Measurements from ENCODE around the gene PLVAP.
A peak's percentile ranks its signal among the peaks of the same experiment; 100 is the strongest.

PLVAP gene

DNA sequence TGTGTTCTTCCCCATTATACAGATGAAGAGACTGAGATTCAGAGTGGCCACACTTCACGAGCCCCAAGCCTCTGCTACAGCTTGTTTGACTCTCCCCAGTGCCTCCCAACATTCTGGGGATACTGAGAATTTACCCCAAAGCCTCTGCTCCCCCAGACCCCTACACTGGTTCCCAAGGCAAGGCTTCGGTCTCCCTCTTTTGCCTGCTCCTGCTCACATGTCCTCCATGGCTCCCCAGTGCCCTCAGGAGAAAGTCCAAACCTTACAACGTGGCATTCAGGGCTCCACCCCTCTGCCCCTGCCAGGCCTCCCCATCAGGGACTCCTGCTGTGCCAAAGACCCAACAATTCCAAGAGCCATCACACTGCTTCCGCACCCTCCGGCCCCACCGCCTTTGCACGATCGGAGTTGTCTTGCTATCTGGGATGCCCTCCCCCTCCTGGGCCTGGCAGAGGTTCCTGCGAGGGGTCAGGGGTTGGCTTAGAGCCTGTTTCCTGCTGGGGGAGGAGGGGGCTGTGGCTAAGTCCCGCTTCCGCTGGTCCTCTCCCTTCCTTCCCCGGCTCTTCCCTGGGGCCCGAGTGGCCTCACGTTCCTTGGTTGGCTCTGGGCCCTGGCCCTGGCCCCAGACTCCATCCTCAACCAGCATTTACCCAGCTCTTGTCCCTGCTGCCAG is 24.4 kb downstream of the PLVAP start:
- no peak overlapping the region for H3K27ac ChIP-seq
- TF ChIP-seq, protein P1, sequence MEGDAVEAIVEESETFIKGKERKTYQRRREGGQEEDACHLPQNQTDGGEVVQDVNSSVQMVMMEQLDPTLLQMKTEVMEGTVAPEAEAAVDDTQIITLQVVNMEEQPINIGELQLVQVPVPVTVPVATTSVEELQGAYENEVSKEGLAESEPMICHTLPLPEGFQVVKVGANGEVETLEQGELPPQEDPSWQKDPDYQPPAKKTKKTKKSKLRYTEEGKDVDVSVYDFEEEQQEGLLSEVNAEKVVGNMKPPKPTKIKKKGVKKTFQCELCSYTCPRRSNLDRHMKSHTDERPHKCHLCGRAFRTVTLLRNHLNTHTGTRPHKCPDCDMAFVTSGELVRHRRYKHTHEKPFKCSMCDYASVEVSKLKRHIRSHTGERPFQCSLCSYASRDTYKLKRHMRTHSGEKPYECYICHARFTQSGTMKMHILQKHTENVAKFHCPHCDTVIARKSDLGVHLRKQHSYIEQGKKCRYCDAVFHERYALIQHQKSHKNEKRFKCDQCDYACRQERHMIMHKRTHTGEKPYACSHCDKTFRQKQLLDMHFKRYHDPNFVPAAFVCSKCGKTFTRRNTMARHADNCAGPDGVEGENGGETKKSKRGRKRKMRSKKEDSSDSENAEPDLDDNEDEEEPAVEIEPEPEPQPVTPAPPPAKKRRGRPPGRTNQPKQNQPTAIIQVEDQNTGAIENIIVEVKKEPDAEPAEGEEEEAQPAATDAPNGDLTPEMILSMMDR (conservative IDR thresholded peaks at IDR 0.05): no peak

DNA sequence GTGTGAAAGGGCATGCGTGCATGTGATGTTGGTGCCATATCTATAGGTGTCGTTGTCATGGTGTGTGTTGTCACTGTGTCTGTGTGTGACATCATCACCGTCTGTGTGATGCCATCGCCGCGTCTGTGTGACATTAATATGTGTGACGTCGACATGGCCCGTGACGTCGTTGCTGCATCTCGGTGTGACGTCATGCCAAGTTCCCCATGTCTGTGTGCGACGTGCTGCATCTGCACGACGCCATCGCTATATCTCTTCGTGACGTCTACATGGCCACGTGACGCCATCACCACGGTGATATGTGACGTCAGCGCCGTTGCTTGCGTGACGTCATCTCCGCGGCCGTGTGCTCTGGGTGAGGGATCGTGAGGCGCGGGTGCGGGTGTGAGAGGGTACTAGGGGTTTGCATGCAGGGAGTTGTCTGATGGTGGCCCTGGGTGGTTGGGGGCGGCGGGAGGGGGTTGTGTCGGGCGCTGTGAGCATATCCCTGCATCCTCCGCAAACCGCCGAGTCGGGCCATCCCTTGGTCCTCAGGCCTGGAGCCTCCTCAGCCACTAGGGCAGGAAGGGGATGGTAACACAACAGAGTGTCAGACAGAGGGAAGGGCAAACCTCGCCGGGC is 25.2 kb downstream of the PLVAP start:
- TF ChIP-seq, protein P1 (conservative IDR thresholded peaks at IDR 0.05): no peak
- no peak overlapping the region for H3K27ac ChIP-seq

DNA sequence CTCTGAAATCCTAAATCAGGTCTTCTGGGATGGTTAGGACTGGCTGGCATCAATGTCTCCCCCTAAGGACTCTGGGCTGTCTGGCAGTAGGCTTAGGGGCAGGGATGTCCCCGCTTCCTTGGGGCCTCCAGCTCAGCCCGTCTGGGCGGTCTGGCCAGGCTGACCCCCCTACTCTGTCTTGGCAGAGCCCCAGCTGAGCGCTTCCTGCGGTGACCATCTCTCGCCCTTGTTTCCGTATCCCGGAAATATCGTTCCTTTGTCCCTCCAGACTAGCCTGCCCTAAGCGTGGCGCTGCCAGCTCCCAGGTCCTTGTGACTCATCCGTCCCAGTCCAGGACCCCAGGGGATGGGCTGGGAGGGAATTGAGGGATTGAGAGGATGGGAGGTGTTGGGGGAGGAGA is 28.4 kb downstream of the PLVAP start:
- no peak overlapping the region for H3K27ac ChIP-seq
- TF ChIP-seq, protein P1 (conservative IDR thresholded peaks at IDR 0.05): no peak

DNA sequence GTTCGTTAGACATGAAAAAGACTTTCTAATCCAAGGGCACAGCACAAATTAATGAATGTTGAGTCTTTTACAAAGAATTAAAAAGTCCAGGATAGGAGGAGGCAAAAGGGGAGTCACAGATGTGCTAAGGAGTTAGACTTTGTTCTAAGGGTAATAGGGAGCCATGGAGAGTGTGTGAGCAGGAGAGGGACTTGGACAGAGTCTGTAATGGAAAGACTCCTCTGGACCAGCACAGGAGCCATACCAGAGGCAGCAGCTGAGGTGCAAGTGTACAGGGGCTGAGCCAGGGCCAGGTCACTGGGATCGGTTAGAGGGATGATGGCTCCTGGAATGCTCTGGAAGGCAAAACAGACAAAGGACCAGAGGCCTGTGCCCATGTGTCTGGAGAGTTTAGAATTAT is 29.3 kb downstream of the PLVAP start:
- TF ChIP-seq, protein P1 (conservative IDR thresholded peaks at IDR 0.05): no peak
- H3K27ac ChIP-seq: no peak overlapping the region

DNA sequence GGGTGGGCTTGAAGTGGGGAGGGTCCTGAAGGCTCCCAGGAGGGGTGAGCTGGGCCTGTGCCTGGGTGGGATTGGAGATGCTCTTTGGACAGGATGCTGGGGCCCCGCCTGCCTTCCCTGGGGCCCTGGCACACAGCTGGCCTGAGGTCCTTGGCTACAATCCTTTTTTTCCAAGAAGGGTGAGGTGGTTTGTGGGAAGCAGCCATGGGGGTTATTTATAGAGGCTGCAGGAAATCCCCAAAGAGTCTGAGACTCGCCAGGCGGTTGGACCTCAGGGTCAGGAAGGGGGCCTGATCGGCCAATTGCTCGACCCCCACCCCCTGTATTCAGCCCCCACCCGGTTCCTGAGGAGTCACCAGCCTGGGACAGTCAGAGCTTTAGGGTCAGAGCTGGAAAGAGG is 29.8 kb downstream of the PLVAP start:
- no peak overlapping the region for H3K27ac ChIP-seq
- TF ChIP-seq, protein P1 (conservative IDR thresholded peaks at IDR 0.05): no peak

DNA sequence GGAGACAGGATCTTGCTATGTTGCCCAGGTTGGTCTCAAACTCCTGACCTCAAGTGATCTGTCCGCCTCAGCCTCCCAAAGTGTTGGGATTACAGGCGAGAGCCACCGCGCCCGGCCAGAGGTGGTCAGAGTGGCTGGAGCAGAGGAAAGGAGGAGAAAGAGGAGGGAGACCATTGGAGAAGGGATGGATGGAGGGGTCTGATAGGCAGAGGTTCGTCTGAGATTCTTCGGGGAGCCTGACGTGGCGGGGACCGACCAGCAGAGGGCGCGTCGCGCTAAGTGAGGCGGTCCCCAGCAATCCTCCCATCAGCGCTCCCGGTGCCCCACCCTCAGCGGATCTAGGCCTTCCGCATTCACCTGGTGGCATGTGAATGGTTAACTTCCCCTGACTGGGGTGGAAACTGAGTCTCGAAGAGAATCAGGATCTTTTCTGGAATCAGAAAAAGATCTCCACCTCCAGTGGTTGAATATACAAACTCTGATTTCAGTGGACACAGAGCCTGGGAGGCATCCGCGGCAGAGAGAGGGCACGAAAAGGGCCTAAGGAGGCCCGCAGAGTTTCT is 31.0 kb downstream of the PLVAP start:
- no peak overlapping the region for H3K27ac ChIP-seq
- TF ChIP-seq, protein P1 (conservative IDR thresholded peaks at IDR 0.05): peak; percentile 98

DNA sequence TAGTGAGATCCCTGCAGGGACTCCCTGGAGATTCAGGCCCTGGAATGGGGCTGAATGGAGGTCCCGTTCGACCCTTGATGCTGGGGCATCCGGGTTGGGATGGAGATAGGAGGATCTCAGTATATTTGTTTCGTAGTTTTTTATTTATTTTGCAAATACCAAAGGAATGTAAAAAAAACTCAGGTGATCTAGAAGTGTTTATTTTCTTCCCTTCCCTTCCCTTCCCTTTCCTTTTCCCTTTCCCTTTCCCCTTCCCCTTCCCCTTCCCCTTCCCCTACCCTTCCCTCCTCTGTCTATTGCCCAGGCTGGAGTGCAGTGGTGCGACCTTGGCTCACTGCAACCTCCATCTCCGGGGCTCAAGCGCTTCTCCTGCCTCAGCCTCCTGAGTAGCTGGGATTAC is 35.3 kb downstream of the PLVAP start:
- TF ChIP-seq, protein P1 (conservative IDR thresholded peaks at IDR 0.05): no peak
- no peak overlapping the region for H3K27ac ChIP-seq
